Right ventricle myocardium superior (tissue), 1 donor: Measurements from ENCODE around the gene ARHGEF28. TPM values are rescaled to one million over a fixed set of nuclear protein-coding genes. Genes with fewer than 3 reads are reported as not detected.
A peak's percentile ranks its signal among the peaks of the same experiment; 100 is the strongest.

ENCODE experiments used
- ATAC-seq: fragments of 200-7000 bp; cut with Tn5 transposase; one replicate; pipeline ENCODE4 v1.9.1; 2020; ENCODE audit warnings: mild to moderate bottlenecking; ENCODE audit not compliant: poor library complexity
- DNase-seq: peaks from one replicate; pipeline ENCODE4 v3.0.0-alpha.2; 2020
- intact Hi-C: fragments of 100-400 bp; cut with DNase I; formaldehyde crosslinking; loops from one replicate; pipeline ENCODE4 v1.11.2; 2022
- total RNA-seq: library from RNA; stranded (reverse); fragmentation: NEBNext Ultra II Directional; extraction: Animal tissue kit (Norgen Biotek cat#: 25700); gene quantifications from one replicate; pipeline ENCODE4 v1.2.1, GENCODE V29; 2021
- donor health status: DM: no; HTN: yes; CAD: no; lungs with severe emphysema.

Gene ARHGEF28
- total RNA-seq, 1 donor from 2014 or later, result 1.6 TPM

- DNase-seq (no peak), ATAC-seq (no peak)
- intact Hi-C loops, result no loop called here
Measured at GRCh38 chr5:73619606-73620333, 6.2 kb upstream of the ARHGEF28 start.

- intact Hi-C loops, result no loop called here
- ATAC-seq (no peak), DNase-seq (no peak)
Measured at GRCh38 chr5:73620334-73620687, 5.7 kb upstream of the ARHGEF28 start.

- ATAC-seq (no peak), DNase-seq (no peak)
- intact Hi-C loops, result no loop called here
Measured at GRCh38 chr5:73623060-73623459, 2.9 kb upstream of the ARHGEF28 start.

GRCh38 chr5:73623901-73624404, 2.0 kb upstream of the ARHGEF28 start:
- no peak for ATAC-seq
- intact Hi-C loops, result no loop called here

GRCh38 chr5:73624888-73625287, 1.1 kb upstream of the ARHGEF28 start:
- ATAC-seq (no peak), DNase-seq (no peak)
- intact Hi-C loops, result no loop called here

More at GRCh38 chr5:73623901-73624404, 2.0 kb upstream of the ARHGEF28 start:
- no peak for DNase-seq

GRCh38 chr5:73625372-73625943, 538 bp upstream of the ARHGEF28 start:
- intact Hi-C loops, result no loop called here
- ATAC-seq (peak; percentile 62), DNase-seq (no peak)

- DNase-seq (no peak), ATAC-seq (no peak)
- intact Hi-C loops, result no loop called here
Measured at GRCh38 chr5:73626814-73627313, 868 bp downstream of the ARHGEF28 start.

GRCh38 chr5:73629456-73629855, 3.5 kb downstream of the ARHGEF28 start:
- ATAC-seq (no peak), DNase-seq (no peak)
- intact Hi-C loops, result no loop called here

- DNase-seq (no peak), ATAC-seq (no peak)
- intact Hi-C loops, result no loop called here
Measured at GRCh38 chr5:73630765-73631164, 4.8 kb downstream of the ARHGEF28 start.

GRCh38 chr5:73631500-73631899, 5.5 kb downstream of the ARHGEF28 start:
- no peak for ATAC-seq
- intact Hi-C loops, result no loop called here
- DNase-seq, result no peak

GRCh38 chr5:73633060-73633459, 7.1 kb downstream of the ARHGEF28 start:
- no peak for ATAC-seq
- intact Hi-C loops, result no loop called here

GRCh38 chr5:73636408-73636807, 10.4 kb downstream of the ARHGEF28 start:
- DNase-seq (no peak), ATAC-seq (no peak)
- intact Hi-C loops, result no loop called here

More at GRCh38 chr5:73633060-73633459, 7.1 kb downstream of the ARHGEF28 start:
- no peak for DNase-seq

- ATAC-seq (no peak), DNase-seq (no peak)
- intact Hi-C loops, result no loop called here
Measured at GRCh38 chr5:73637565-73637964, 11.6 kb downstream of the ARHGEF28 start.

GRCh38 chr5:73638344-73639095, 12.5 kb downstream of the ARHGEF28 start:
- ATAC-seq (no peak), DNase-seq (no peak)
- intact Hi-C loops, result no loop called here

GRCh38 chr5:73640861-73641320, 14.9 kb downstream of the ARHGEF28 start:
- intact Hi-C loops, result no loop called here
- no peak for ATAC-seq
- no peak for DNase-seq

- intact Hi-C loops, result no loop called here
- no peak for DNase-seq
- ATAC-seq, result no peak
Measured at GRCh38 chr5:73641811-73642210, 15.8 kb downstream of the ARHGEF28 start.

- intact Hi-C loops, result no loop called here
- no peak for ATAC-seq
- no peak for DNase-seq
Measured at GRCh38 chr5:73642344-73642743, 16.3 kb downstream of the ARHGEF28 start.

GRCh38 chr5:73644385-73644963, 18.5 kb downstream of the ARHGEF28 start:
- intact Hi-C loops, result no loop called here
- ATAC-seq (no peak), DNase-seq (no peak)

GRCh38 chr5:73647721-73648120, 21.7 kb downstream of the ARHGEF28 start:
- DNase-seq (no peak), ATAC-seq (no peak)
- intact Hi-C loops, result no loop called here
